ENCODE data around the gene SCN4B. TPM values are rescaled to one million over a fixed set of nuclear protein-coding genes. Genes with fewer than 3 reads are reported as not detected.
A peak's percentile ranks its signal among the peaks of the same experiment; 100 is the strongest.

Gene SCN4B
- total and polyA plus RNA-seq, 2 of the 8 experiments (the other 6 are each of a cell fraction or from before 2014, with no cell fraction given): 2.8 to 4.9 TPM

GRCh38 chr11:118142081-118142480 lies 10.5 kb downstream of the SCN4B start:
- FAIRE-seq: no peak

More at GRCh38 chr11:118142081-118142480, 10.5 kb downstream of the SCN4B start:
- Histone ChIP-seq H3K4me3 (ENCODE audit: extremely low read depth in 1 of 4, insufficient read depth in 2 of 4, low read depth in 3 of 4, low read length in 4 of 4) (no peak overlapping the region), H4K5ac (ENCODE audit: insufficient read length, low read depth, low read length) (no peak overlapping the region), H3K9ac (replicated peaks in 1 of 4; ENCODE audit: extremely low read depth in 1 of 4, low read depth in 3 of 4, low read length in 3 of 4) (no peak overlapping the region), H4K91ac (replicated peaks; ENCODE audit: insufficient read length, low read length) (no peak overlapping the region), H3K27me3 (replicated peaks in 1 of 4; ENCODE audit: control insufficient read depth in 3 of 4, extremely low read depth in 1 of 4, insufficient read depth in 3 of 4, low read length in 3 of 4) (peaks cover 0 to 25% (median 11%) of the 10 kb centered on the region in 4 experiments; a peak in 6 of 7 replicates), H4K8ac (ENCODE audit: extremely low read depth, insufficient read depth, low read length) (peak overlapping the region; percentile 11; the same call in 1 of the 2 replicates), H3K27ac (ENCODE audit: low read depth, low read length) (no peak overlapping the region), H3K79me2 (ENCODE audit: control insufficient read depth in 1 of 2, insufficient read depth in 2 of 2, low read length in 2 of 2) (no peaks in the 10 kb centered on the region), H3K23me2 (ENCODE audit: low read depth, low read length) (no peaks in the 10 kb centered on the region), H2BK12ac (ENCODE audit: low read depth, low read length) (no peak overlapping the region), H2AK5ac (ENCODE audit: low read depth, low read length) (no peak overlapping the region), H3K14ac (ENCODE audit: insufficient read length) (no peak overlapping the region), H3K4me1 (replicated peaks in 1 of 4; ENCODE audit: control insufficient read depth in 3 of 4, insufficient read depth in 4 of 4, low read length in 3 of 4) (peaks cover 0 to 7% (median 1%) of the 10 kb centered on the region in 4 experiments; a peak in 2 of 7 replicates), H2BK120ac (replicated peaks; ENCODE audit: low read depth, low read length) (no peak overlapping the region), H3K79me1 (ENCODE audit: low read depth, low read length) (no peaks in the 10 kb centered on the region), H3K9me3 (ENCODE audit: insufficient read depth in 2 of 2, low read depth in 1 of 2, low read length in 1 of 2) (no peaks in the 10 kb centered on the region), H3K4ac (replicated peaks; ENCODE audit: insufficient read length, low read depth, low read length) (no peak overlapping the region), H3K23ac (ENCODE audit: insufficient read length) (no peak overlapping the region), H2BK15ac (ENCODE audit: low read length) (no peak overlapping the region), H3K4me2 (ENCODE audit: insufficient read depth in 1 of 2, low read depth in 2 of 2, low read length in 2 of 2) (no peak overlapping the region), H2BK5ac (ENCODE audit: low read depth, low read length) (no peak overlapping the region), H3K56ac (replicated peaks; ENCODE audit: insufficient read length, low read depth, low read length) (no peak overlapping the region), H3K18ac (ENCODE audit: extremely low read depth, low read length) (no peak overlapping the region), H4K20me1 (replicated peaks in 1 of 2; ENCODE audit: control insufficient read depth in 1 of 2, insufficient read depth in 2 of 2, low read length in 2 of 2) (peaks cover 0 to 3% of the 10 kb centered on the region in 2 experiments), H3K36me3 (ENCODE audit: control insufficient read depth in 2 of 4, insufficient read depth in 4 of 4, low read length in 3 of 4) (no peaks in the 10 kb centered on the region), H2BK20ac (ENCODE audit: low read length) (no peak overlapping the region), H2AFZ (ENCODE audit: low read length) (no peak overlapping the region)
- no peak for DNase-seq (ENCODE audit: low read depth in 1 of 2, low spot score in 2 of 2)
- CTCF ChIA-PET (ENCODE audit: partially characterized antibody): interaction anchor here (3.0 to 12.7 kb wide), 3 partner anchors 11 to 154 kb away, joined by 10 to 245 read pairs (median 12); partner anchors contain the start of gene SCN4B
- POLR2A ChIA-PET (ENCODE audit: partially characterized antibody): no interaction called here
- WGBS, 2 experiments (ENCODE audit: extremely low coverage in 1 of 2, insufficient coverage in 1 of 2, insufficient read length in 1 of 2, insufficient replicate concordance in 2 of 2, low coverage in 1 of 2, low lambda C conversion rate in 2 of 2, missing lambda C conversion rate in 1 of 2): 62% methylated on average over 2 of the region's 2 CpGs; no CpG with 5 or more reads in 1 of the 2 experiments
- no peak for TF ChIP-seq CHD2 (IDR thresholded peaks at IDR 0.05; ENCODE audit: low read length)
- 0 out of 2 replicates have a peak, but pooled peaks have one; percentile 37 for TF ChIP-seq CEBPB (IDR thresholded peaks at IDR 0.05; ENCODE audit: low read depth, low read length)

Measured in H1 (cell line).